ENCODE results near the gene CORO7.
"Not testable (repeated sequence)": the region's sequence is repeated elsewhere in the genome, so short reads cannot be mapped to it uniquely, and the experiment has no call there.

CORO7 gene

GRCh38 chr16:4399001-4399730, 17.2 kb downstream of the CORO7 start:
- no peak for DNase-seq

GRCh38 chr16:4395055-4395726, 21.2 kb downstream of the CORO7 start:
- no peak for DNase-seq

- not testable (repeated sequence) for DNase-seq
Measured at GRCh38 chr16:4393850-4394249, 22.5 kb downstream of the CORO7 start.

- no peak for DNase-seq
Measured at GRCh38 chr16:4393240-4393600, 23.2 kb downstream of the CORO7 start.

- no peak for DNase-seq
Measured at GRCh38 chr16:4392382-4393239, 23.8 kb downstream of the CORO7 start.

GRCh38 chr16:4391631-4392381, 24.6 kb downstream of the CORO7 start:
- no peak for DNase-seq

GRCh38 chr16:4390266-4391260, 25.8 kb downstream of the CORO7 start:
- DNase-seq = no peak

- DNase-seq = no peak
Measured at GRCh38 chr16:4389051-4389955, 27.1 kb downstream of the CORO7 start.

- no peak for DNase-seq
Measured at GRCh38 chr16:4388271-4389021, 27.9 kb downstream of the CORO7 start.

- DNase-seq = no peak
Measured at GRCh38 chr16:4387781-4388180, 28.6 kb downstream of the CORO7 start.

- no peak for DNase-seq
Measured at GRCh38 chr16:4386951-4387565, 29.3 kb downstream of the CORO7 start.

GRCh38 chr16:4386451-4386805, 30.0 kb downstream of the CORO7 start:
- no peak for DNase-seq

- no peak for DNase-seq
Measured at GRCh38 chr16:4385789-4386450, 30.5 kb downstream of the CORO7 start.

- no peak for DNase-seq
Measured at GRCh38 chr16:4385066-4385788, 31.2 kb downstream of the CORO7 start.

GRCh38 chr16:4384509-4384942, 31.9 kb downstream of the CORO7 start:
- DNase-seq = no peak

- DNase-seq = no peak
Measured at GRCh38 chr16:4383591-4384444, 32.6 kb downstream of the CORO7 start.

GRCh38 chr16:4382795-4383357, 33.5 kb downstream of the CORO7 start:
- DNase-seq = no peak
